Measurements from ENCODE around the gene BAD.
A peak's percentile ranks its signal among the peaks of the same experiment; 100 is the strongest.

BAD gene

DNA sequence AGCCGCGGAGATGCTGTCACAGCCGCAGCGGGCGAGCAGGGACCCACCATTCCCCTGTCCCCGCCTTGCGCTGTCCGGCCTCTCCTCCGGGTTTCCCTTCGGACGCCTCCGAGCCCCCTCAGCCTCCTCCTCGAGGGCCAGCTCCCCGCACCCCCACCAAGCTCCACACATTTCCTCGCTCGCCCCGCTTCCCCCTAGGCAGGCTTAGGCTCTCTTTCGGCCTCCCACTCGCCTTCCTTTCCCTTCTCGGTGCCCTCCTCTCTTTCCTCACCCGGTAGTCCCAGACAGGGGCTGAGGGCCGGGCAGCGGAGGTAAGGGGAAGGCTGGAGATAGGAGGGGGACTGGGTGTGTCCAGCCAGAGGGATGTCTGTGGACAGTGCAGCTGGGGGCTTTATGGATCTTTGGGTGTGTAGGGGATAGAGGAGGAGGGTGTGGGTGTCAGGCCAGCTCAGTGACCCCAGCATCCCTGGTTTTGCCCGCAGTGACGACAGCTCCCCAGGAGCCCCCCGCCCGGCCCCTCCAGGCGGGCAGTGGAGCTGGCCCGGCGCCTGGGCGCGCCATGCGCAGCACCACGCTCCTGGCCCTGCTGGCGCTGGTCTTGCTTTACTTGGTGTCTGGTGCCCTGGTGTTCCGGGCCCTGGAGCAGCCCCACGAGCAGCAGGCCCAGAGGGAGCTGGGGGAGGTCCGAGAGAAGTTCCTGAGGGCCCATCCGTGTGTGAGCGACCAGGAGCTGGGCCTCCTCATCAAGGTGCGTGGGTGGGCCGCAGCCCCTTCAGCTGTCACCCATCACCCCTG lies 8.2 kb upstream of the BAD start:
- no peak for ATAC-seq
- TF ChIP-seq, protein P1, sequence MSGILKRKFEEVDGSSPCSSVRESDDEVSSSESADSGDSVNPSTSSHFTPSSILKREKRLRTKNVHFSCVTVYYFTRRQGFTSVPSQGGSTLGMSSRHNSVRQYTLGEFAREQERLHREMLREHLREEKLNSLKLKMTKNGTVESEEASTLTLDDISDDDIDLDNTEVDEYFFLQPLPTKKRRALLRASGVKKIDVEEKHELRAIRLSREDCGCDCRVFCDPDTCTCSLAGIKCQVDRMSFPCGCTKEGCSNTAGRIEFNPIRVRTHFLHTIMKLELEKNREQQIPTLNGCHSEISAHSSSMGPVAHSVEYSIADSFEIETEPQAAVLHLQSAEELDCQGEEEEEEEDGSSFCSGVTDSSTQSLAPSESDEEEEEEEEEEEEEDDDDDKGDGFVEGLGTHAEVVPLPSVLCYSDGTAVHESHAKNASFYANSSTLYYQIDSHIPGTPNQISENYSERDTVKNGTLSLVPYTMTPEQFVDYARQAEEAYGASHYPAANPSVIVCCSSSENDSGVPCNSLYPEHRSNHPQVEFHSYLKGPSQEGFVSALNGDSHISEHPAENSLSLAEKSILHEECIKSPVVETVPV (CRISPR knock-in tag; IDR thresholded peaks at IDR 0.05), result no peak
- TF ChIP-seq, protein P2, sequence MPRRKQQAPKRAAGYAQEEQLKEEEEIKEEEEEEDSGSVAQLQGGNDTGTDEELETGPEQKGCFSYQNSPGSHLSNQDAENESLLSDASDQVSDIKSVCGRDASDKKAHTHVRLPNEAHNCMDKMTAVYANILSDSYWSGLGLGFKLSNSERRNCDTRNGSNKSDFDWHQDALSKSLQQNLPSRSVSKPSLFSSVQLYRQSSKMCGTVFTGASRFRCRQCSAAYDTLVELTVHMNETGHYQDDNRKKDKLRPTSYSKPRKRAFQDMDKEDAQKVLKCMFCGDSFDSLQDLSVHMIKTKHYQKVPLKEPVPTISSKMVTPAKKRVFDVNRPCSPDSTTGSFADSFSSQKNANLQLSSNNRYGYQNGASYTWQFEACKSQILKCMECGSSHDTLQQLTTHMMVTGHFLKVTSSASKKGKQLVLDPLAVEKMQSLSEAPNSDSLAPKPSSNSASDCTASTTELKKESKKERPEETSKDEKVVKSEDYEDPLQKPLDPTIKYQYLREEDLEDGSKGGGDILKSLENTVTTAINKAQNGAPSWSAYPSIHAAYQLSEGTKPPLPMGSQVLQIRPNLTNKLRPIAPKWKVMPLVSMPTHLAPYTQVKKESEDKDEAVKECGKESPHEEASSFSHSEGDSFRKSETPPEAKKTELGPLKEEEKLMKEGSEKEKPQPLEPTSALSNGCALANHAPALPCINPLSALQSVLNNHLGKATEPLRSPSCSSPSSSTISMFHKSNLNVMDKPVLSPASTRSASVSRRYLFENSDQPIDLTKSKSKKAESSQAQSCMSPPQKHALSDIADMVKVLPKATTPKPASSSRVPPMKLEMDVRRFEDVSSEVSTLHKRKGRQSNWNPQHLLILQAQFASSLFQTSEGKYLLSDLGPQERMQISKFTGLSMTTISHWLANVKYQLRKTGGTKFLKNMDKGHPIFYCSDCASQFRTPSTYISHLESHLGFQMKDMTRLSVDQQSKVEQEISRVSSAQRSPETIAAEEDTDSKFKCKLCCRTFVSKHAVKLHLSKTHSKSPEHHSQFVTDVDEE (CRISPR knock-in tag; IDR thresholded peaks at IDR 0.05), result no peak
- TF ChIP-seq ZC3H10 (CRISPR knock-in tag; IDR thresholded peaks at IDR 0.05), result no peak
- TF ChIP-seq ZFP30 (CRISPR knock-in tag; IDR thresholded peaks at IDR 0.05), result no peak
- TF ChIP-seq, protein P3, sequence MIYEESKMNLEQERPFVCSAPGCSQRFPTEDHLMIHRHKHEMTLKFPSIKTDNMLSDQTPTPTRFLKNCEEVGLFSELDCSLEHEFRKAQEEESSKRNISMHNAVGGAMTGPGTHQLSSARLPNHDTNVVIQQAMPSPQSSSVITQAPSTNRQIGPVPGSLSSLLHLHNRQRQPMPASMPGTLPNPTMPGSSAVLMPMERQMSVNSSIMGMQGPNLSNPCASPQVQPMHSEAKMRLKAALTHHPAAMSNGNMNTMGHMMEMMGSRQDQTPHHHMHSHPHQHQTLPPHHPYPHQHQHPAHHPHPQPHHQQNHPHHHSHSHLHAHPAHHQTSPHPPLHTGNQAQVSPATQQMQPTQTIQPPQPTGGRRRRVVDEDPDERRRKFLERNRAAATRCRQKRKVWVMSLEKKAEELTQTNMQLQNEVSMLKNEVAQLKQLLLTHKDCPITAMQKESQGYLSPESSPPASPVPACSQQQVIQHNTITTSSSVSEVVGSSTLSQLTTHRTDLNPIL (CRISPR knock-in tag; IDR thresholded peaks at IDR 0.05; ENCODE audit: low read depth), result no peak
- TF ChIP-seq, protein P4, sequence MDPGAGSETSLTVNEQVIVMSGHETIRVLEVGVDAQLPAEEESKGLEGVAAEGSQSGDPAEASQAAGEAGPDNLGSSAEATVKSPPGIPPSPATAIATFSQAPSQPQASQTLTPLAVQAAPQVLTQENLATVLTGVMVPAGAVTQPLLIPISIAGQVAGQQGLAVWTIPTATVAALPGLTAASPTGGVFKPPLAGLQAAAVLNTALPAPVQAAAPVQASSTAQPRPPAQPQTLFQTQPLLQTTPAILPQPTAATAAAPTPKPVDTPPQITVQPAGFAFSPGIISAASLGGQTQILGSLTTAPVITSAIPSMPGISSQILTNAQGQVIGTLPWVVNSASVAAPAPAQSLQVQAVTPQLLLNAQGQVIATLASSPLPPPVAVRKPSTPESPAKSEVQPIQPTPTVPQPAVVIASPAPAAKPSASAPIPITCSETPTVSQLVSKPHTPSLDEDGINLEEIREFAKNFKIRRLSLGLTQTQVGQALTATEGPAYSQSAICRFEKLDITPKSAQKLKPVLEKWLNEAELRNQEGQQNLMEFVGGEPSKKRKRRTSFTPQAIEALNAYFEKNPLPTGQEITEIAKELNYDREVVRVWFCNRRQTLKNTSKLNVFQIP (CRISPR knock-in tag; IDR thresholded peaks at IDR 0.05; ENCODE audit: borderline replicate concordance, low read depth), result no peak
- no peak for TF ChIP-seq SNAI2 (CRISPR knock-in tag; IDR thresholded peaks at IDR 0.05)
- no peak for TF ChIP-seq PPARA (CRISPR knock-in tag; IDR thresholded peaks at IDR 0.05; ENCODE audit: borderline replicate concordance)
- TF ChIP-seq OSR1 (CRISPR knock-in tag; IDR thresholded peaks at IDR 0.05), result no peak
- no peak for TF ChIP-seq ZNF70 (CRISPR knock-in tag; IDR thresholded peaks at IDR 0.05)
- no peak for TF ChIP-seq ISL1 (CRISPR knock-in tag; IDR thresholded peaks at IDR 0.05)
- no peak for TF ChIP-seq ZNF8 (CRISPR knock-in tag; IDR thresholded peaks at IDR 0.05)

DNA sequence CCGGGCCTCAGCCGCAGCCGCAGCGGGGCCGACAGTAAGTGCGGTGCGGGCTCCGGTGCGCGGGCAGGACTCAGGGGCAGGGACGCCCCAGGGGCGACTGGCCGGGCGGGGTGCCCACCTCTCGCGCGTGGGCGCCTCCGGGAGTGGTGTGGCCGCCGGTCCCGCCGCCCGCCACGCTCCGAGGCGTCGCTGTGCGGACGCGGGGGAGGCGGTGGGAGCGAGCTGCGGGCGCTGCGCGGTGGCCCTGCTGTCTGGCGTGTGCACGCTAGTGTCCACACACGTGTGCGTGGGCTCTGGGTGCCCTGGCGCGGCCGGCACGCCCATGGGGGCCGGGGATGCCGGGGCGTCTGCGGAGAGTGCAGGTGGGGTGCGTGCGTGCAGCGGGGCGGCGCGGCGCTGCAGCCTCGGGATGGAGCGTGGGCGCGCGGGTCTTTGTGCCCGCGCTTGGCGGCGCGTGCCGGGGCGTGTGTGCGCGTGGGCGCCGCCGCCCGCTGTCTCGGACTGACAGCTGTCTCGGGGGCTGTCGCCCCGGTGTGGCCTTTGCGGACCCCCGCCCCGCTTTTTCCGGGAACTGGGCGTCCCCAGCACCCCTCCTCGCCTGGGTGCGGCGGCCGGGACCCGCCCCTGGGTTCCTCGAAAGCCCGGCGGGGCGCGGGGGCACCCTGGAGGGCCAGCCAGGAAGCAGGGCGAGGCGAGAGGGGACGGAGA lies 7.4 kb upstream of the BAD start:
- no peak for TF ChIP-seq ESRRG (CRISPR knock-in tag; IDR thresholded peaks at IDR 0.05)
- TF ChIP-seq ARNTL (CRISPR knock-in tag; IDR thresholded peaks at IDR 0.05; ENCODE audit: borderline replicate concordance, low read depth), result no peak
- TF ChIP-seq, protein P1 (CRISPR knock-in tag; IDR thresholded peaks at IDR 0.05), result no peak
- no peak for TF ChIP-seq PPARA (CRISPR knock-in tag; IDR thresholded peaks at IDR 0.05; ENCODE audit: borderline replicate concordance)
- no peak for TF ChIP-seq ZC3H10 (CRISPR knock-in tag; IDR thresholded peaks at IDR 0.05)
- TF ChIP-seq CSDC2 (CRISPR knock-in tag; IDR thresholded peaks at IDR 0.05), result no peak
- TF ChIP-seq, protein P3 (CRISPR knock-in tag; IDR thresholded peaks at IDR 0.05; ENCODE audit: low read depth), result no peak
- no peak for TF ChIP-seq RARB (CRISPR knock-in tag; IDR thresholded peaks at IDR 0.05)
- ATAC-seq, result peak; percentile 10; the same call in 2 of the 3 replicates

DNA sequence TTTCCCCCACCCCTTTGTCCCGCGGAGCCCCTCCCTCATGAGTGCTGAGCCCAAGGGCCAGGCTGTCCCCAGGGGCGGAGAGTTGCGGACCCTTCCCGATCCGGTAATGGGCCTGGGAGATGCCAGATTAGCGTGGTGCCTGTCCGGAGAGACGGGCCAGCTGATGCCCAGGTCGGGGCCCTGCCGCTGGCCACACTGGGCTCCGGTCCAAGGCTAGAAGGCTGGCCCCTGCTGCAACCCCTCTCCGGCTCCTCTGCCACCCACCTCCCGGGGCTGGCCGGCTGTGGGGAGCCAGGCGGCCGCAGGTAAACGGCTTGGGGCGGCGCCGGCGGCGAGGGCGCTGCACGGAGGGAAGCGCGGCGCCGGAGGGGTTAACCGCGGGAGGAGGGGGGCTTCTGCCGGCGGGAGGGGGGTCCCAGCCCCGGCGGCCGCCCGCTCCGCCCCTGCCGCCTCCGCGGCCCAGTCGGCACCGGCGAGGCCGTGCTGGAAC lies 6.8 kb upstream of the BAD start, which contains the start of gene KCNK4:
KCNK4 (plus strand) TSS at position 41 of the 490 bp plus-strand sequence. CDS start 1,717 bp downstream, outside the sequence.
- ATAC-seq, result peak; percentile 9; the same call in 1 of the 3 replicates
- TF ChIP-seq TCF4 (CRISPR knock-in tag; IDR thresholded peaks at IDR 0.05; ENCODE audit: borderline replicate concordance) (no peak), ESRRG (CRISPR knock-in tag; IDR thresholded peaks at IDR 0.05) (no peak), ZNF565 (CRISPR knock-in tag; conservative IDR thresholded peaks at IDR 0.05; ENCODE audit: low read depth) (no peak), SNAI2 (CRISPR knock-in tag; IDR thresholded peaks at IDR 0.05) (no peak), ZNF70 (CRISPR knock-in tag; IDR thresholded peaks at IDR 0.05) (no peak), TOX (CRISPR knock-in tag; IDR thresholded peaks at IDR 0.05; ENCODE audit: borderline replicate concordance) (no peak), CSDC2 (CRISPR knock-in tag; IDR thresholded peaks at IDR 0.05) (no peak), ZNF8 (CRISPR knock-in tag; IDR thresholded peaks at IDR 0.05) (no peak), ZC3H10 (CRISPR knock-in tag; IDR thresholded peaks at IDR 0.05) (no peak)
- TF ChIP-seq, protein P4 (CRISPR knock-in tag; IDR thresholded peaks at IDR 0.05; ENCODE audit: borderline replicate concordance, low read depth), result no peak
- TF ChIP-seq, protein P5, sequence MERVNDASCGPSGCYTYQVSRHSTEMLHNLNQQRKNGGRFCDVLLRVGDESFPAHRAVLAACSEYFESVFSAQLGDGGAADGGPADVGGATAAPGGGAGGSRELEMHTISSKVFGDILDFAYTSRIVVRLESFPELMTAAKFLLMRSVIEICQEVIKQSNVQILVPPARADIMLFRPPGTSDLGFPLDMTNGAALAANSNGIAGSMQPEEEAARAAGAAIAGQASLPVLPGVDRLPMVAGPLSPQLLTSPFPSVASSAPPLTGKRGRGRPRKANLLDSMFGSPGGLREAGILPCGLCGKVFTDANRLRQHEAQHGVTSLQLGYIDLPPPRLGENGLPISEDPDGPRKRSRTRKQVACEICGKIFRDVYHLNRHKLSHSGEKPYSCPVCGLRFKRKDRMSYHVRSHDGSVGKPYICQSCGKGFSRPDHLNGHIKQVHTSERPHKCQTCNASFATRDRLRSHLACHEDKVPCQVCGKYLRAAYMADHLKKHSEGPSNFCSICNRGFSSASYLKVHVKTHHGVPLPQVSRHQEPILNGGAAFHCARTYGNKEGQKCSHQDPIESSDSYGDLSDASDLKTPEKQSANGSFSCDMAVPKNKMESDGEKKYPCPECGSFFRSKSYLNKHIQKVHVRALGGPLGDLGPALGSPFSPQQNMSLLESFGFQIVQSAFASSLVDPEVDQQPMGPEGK (CRISPR knock-in tag; IDR thresholded peaks at IDR 0.05; ENCODE audit: borderline replicate concordance), result no peak
